T-helper 17 cell (primary cell): ENCODE data around the gene LRCH3. TPM values are rescaled to one million over a fixed set of nuclear protein-coding genes. Genes with fewer than 3 reads are reported as not detected.

ENCODE experiments used
- ATAC-seq: fragments of 150-1000 bp; cut with Tn5 transposase; 2 replicates; pipeline ENCODE4 v1.10.0; 2021; ENCODE audit warnings: mild to moderate bottlenecking, moderate library complexity
- DNase-seq, 3 donors: peaks; one replicate each; pipeline versions ENCODE4 v3.0.0 to v3.0.0-alpha.2; 2020 to 2021
- H3K9me3 ChIP-seq: one replicate; pipeline ENCODE4 v1.7.0; 2013; ENCODE audit warnings: low read length, mild to moderate bottlenecking; ENCODE audit not compliant: control insufficient read depth, poor library complexity, severe bottlenecking
- H3K27ac Mint-ChIP-seq: one replicate; pipeline ENCODE4 v1.8.0; 2022; ENCODE audit warnings: mild to moderate bottlenecking, moderate library complexity, mixed read lengths
- H3K27me3 Mint-ChIP-seq: one replicate; pipeline ENCODE4 v1.8.0; 2022; ENCODE audit warnings: mixed read lengths
- H3K36me3 Mint-ChIP-seq: one replicate; pipeline ENCODE4 v1.8.0; 2022; ENCODE audit warnings: low read depth, mixed read lengths
- H3K4me1 Mint-ChIP-seq: one replicate; pipeline ENCODE4 v1.8.0; 2022; ENCODE audit warnings: mild to moderate bottlenecking, mixed read lengths
- H3K4me3 Mint-ChIP-seq: one replicate; pipeline ENCODE4 v1.8.0; 2022; ENCODE audit warnings: mild to moderate bottlenecking, moderate library complexity, mixed read lengths
- total RNA-seq, 4 donors: library from RNA in 2 of 4; stranded (reverse) in 2 of 4; gene quantifications; one replicate each; pipeline ENCODE4 v1.2.3 and lab custom pipeline; 2022 to 2026

LRCH3 gene
- total RNA-seq, result 10 to 100 TPM; 48.6 to 56.8 TPM
- total RNA-seq (lab: John Stamatoyannopoulos, UW), result 52.7 to 62.6 reads per million in 2 donors

- no peaks in the 10 kb centered on the region for H3K27me3 Mint-ChIP-seq
- H3K4me1 Mint-ChIP-seq, result peaks cover 19% of the 10 kb centered on the region
- peak; percentile 78 for ATAC-seq
- H3K4me3 Mint-ChIP-seq, result peak within 1 kb of the TSS; percentile 97
- no peaks in the 10 kb centered on the region for H3K9me3 ChIP-seq
- H3K27ac Mint-ChIP-seq, result peak within 1 kb of the TSS; percentile 96
- H3K36me3 Mint-ChIP-seq, result no peaks in the 10 kb centered on the region
- peak; percentile 72 to 78 (median 75) for DNase-seq
These were observed at the start of gene LRCH3 for GRCh38 chr3:197791113-197791891. TSS of gene LRCH3 (plus strand) at chr3:197791254. CDS start at chr3:197791279, 25 bp downstream.

- Mint-ChIP-seq H3K4me3 (no peak overlapping the region), H3K27ac (no peak overlapping the region), H3K27me3 (no peaks in the 10 kb centered on the region), H3K4me1 (peaks cover 7% of the 10 kb centered on the region), H3K36me3 (peaks cover 3% of the 10 kb centered on the region)
- H3K9me3 ChIP-seq, result no peaks in the 10 kb centered on the region
- DNase-seq (no peak), ATAC-seq (no peak)
These were observed 48.3 kb upstream of the LRCH3 start for GRCh38 chr3:197742787-197743186.

GRCh38 chr3:197746209-197746608, 44.8 kb upstream of the LRCH3 start:
- ATAC-seq (no peak), DNase-seq (no peak)
- Mint-ChIP-seq H3K4me3 (no peak overlapping the region), H3K27me3 (no peaks in the 10 kb centered on the region), H3K4me1 (peaks cover 22% of the 10 kb centered on the region), H3K27ac (no peak overlapping the region), H3K36me3 (peaks cover 3% of the 10 kb centered on the region)
- no peaks in the 10 kb centered on the region for H3K9me3 ChIP-seq

GRCh38 chr3:197746801-197747237, 44.2 kb upstream of the LRCH3 start:
- DNase-seq (no peak), ATAC-seq (no peak)
- no peaks in the 10 kb centered on the region for H3K27me3 Mint-ChIP-seq
- H3K36me3 Mint-ChIP-seq, result peaks cover 3% of the 10 kb centered on the region
- no peaks in the 10 kb centered on the region for H3K9me3 ChIP-seq
- H3K4me3 Mint-ChIP-seq, result no peak overlapping the region
- H3K27ac Mint-ChIP-seq, result no peak overlapping the region
- peaks cover 24% of the 10 kb centered on the region for H3K4me1 Mint-ChIP-seq

- peak overlapping the region; percentile 98 for H3K4me3 Mint-ChIP-seq
- H3K36me3 Mint-ChIP-seq, result no peaks in the 10 kb centered on the region
- ATAC-seq (no peak), DNase-seq (no peak)
- peaks cover 32% of the 10 kb centered on the region for H3K4me1 Mint-ChIP-seq
- no peaks in the 10 kb centered on the region for H3K9me3 ChIP-seq
- no peaks in the 10 kb centered on the region for H3K27me3 Mint-ChIP-seq
- H3K27ac Mint-ChIP-seq, result peak overlapping the region; percentile 96
These were observed 42.3 kb upstream of the LRCH3 start for GRCh38 chr3:197748597-197749314.

- H3K27ac Mint-ChIP-seq, result peak overlapping the region; percentile 96
- H3K27me3 Mint-ChIP-seq, result no peaks in the 10 kb centered on the region
- H3K36me3 Mint-ChIP-seq, result no peaks in the 10 kb centered on the region
- ATAC-seq (peak; percentile 69), DNase-seq (peak in 1 of 3 donors; percentile 46)
- H3K4me3 Mint-ChIP-seq, result peak overlapping the region; percentile 98
- H3K9me3 ChIP-seq, result no peaks in the 10 kb centered on the region
- H3K4me1 Mint-ChIP-seq, result peaks cover 36% of the 10 kb centered on the region
These were observed 41.8 kb upstream of the LRCH3 start for GRCh38 chr3:197749315-197749600.

GRCh38 chr3:197749601-197750395, 41.3 kb upstream of the LRCH3 start, which contains the start of gene FYTTD1:
TSS of gene FYTTD1 (plus strand) at chr3:197749883. CDS start at chr3:197749972, 89 bp downstream.
- H3K9me3 ChIP-seq, result no peaks in the 10 kb centered on the region
- ATAC-seq (peak; percentile 88), DNase-seq (peak; percentile 85 to 90 (median 90))
- Mint-ChIP-seq H3K4me1 (peaks cover 38% of the 10 kb centered on the region), H3K36me3 (no peaks in the 10 kb centered on the region), H3K27me3 (no peaks in the 10 kb centered on the region), H3K27ac (peak within 1 kb of the TSS; percentile 96), H3K4me3 (peak within 1 kb of the TSS; percentile 98)

GRCh38 chr3:197750396-197750831, 40.6 kb upstream of the LRCH3 start:
- ATAC-seq (peak; percentile 52), DNase-seq (peak; percentile 33 to 40 (median 37))
- no peaks in the 10 kb centered on the region for H3K9me3 ChIP-seq
- Mint-ChIP-seq H3K36me3 (no peaks in the 10 kb centered on the region), H3K27ac (peak overlapping the region; percentile 96), H3K4me1 (peaks cover 41% of the 10 kb centered on the region), H3K4me3 (peak overlapping the region; percentile 98), H3K27me3 (no peaks in the 10 kb centered on the region)

GRCh38 chr3:197750858-197751737, 40.0 kb upstream of the LRCH3 start:
- DNase-seq, result no peak
- no peaks in the 10 kb centered on the region for H3K9me3 ChIP-seq
- H3K4me3 Mint-ChIP-seq, result peak overlapping the region; percentile 98
- H3K27ac Mint-ChIP-seq, result peak overlapping the region; percentile 96
- peaks cover 47% of the 10 kb centered on the region for H3K4me1 Mint-ChIP-seq
- no peak for ATAC-seq
- H3K36me3 Mint-ChIP-seq, result no peaks in the 10 kb centered on the region
- H3K27me3 Mint-ChIP-seq, result no peaks in the 10 kb centered on the region

- H3K36me3 Mint-ChIP-seq, result no peaks in the 10 kb centered on the region
- peak overlapping the region; percentile 96 for H3K27ac Mint-ChIP-seq
- H3K9me3 ChIP-seq, result no peaks in the 10 kb centered on the region
- H3K4me1 Mint-ChIP-seq, result peaks cover 47% of the 10 kb centered on the region
- DNase-seq (no peak), ATAC-seq (no peak)
- H3K4me3 Mint-ChIP-seq, result peak overlapping the region; percentile 81
- no peaks in the 10 kb centered on the region for H3K27me3 Mint-ChIP-seq
These were observed 38.9 kb upstream of the LRCH3 start for GRCh38 chr3:197752107-197752506.

- Mint-ChIP-seq H3K27me3 (no peaks in the 10 kb centered on the region), H3K4me1 (peaks cover 46% of the 10 kb centered on the region), H3K27ac (peak overlapping the region; percentile 96), H3K36me3 (no peaks in the 10 kb centered on the region), H3K4me3 (peak overlapping the region; percentile 3)
- H3K9me3 ChIP-seq, result no peaks in the 10 kb centered on the region
- ATAC-seq (no peak), DNase-seq (no peak)
These were observed 37.8 kb upstream of the LRCH3 start for GRCh38 chr3:197753263-197753662.

GRCh38 chr3:197756704-197757103, 34.4 kb upstream of the LRCH3 start:
- peaks cover 29% of the 10 kb centered on the region for H3K4me1 Mint-ChIP-seq
- no peaks in the 10 kb centered on the region for H3K9me3 ChIP-seq
- DNase-seq, result no peak
- no peak overlapping the region for H3K4me3 Mint-ChIP-seq
- no peaks in the 10 kb centered on the region for H3K27me3 Mint-ChIP-seq
- no peak for ATAC-seq
- no peak overlapping the region for H3K27ac Mint-ChIP-seq
- H3K36me3 Mint-ChIP-seq, result no peaks in the 10 kb centered on the region
